Measurements from ENCODE around the gene VPS26C.
A peak's percentile ranks its signal among the peaks of the same experiment; 100 is the strongest.
"Not testable (repeated sequence)": the region's sequence is repeated elsewhere in the genome, so short reads cannot be mapped to it uniquely, and the experiment has no call there.

The VPS26C gene

DNA sequence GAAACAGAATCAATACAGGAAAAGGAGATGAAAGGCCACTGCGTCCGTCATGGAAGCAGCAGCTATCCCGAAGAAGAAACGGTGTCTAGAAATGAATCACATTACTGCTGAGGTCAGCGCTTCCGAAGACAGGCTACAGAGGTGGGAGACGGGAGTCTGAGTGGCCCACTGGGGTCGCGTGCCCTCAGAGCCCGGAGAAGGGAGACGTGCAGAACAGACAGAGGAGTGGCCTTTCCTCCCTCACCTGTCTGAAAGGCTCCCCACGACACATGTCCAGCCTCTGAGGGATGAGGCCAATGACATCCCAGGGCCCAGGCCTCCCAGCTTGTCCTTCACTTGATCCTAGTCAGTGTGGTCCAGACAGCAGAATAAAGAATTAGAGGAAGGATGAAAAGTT is 35.9 kb downstream of the VPS26C start:
- DNase-seq (ENCODE audit: low spot score), result no peak

DNA sequence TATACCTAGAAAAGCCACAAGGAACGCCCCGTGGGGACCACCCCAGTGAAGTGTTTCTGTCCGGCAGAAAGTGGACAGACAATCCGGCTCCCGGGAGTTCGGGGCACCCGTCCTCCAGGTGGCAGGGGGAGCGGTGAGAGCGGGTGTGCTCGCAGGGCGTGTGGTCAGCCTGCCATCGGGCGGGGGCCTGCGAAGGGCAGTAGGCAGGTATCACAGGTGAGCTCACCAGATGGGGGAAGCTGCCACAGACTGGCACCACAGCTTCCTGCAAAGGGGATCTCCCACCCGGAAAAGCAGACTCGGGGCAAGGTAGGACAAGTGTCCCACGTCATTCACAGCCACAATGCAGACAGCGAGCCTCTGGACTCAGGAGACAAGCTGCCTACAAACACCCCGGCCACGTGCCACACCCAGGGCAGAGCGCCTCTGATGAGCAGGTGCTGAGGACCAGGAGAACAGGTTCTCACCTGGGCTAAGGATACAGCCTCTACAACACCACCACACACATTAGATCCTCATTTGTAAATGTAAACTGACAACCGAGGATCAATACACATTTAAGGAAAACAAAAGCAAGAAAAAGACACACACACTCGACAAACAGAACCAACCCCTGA is 36.4 kb downstream of the VPS26C start:
- DNase-seq (ENCODE audit: low spot score), result no peak

DNA sequence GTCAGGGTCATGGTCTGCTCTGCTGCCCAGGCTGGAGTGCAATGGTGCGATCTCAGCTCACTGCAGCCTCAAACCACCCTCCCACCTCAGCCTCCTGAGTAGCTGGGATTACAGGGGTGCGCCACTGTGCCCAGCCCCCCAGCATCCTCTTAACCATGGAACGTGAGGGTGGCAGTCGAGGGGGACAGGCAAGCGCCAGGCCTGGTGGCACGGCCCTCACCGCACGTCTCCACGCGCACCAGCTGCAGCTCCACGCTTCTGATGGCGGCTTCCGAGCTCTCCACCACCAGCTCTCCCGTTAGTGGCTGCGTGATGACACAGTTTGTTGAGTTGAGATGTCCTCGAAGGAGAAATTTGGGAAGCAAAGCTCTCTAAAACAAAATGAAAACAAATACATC is 39.1 kb downstream of the VPS26C start:
- no peak for DNase-seq (ENCODE audit: low spot score)

DNA sequence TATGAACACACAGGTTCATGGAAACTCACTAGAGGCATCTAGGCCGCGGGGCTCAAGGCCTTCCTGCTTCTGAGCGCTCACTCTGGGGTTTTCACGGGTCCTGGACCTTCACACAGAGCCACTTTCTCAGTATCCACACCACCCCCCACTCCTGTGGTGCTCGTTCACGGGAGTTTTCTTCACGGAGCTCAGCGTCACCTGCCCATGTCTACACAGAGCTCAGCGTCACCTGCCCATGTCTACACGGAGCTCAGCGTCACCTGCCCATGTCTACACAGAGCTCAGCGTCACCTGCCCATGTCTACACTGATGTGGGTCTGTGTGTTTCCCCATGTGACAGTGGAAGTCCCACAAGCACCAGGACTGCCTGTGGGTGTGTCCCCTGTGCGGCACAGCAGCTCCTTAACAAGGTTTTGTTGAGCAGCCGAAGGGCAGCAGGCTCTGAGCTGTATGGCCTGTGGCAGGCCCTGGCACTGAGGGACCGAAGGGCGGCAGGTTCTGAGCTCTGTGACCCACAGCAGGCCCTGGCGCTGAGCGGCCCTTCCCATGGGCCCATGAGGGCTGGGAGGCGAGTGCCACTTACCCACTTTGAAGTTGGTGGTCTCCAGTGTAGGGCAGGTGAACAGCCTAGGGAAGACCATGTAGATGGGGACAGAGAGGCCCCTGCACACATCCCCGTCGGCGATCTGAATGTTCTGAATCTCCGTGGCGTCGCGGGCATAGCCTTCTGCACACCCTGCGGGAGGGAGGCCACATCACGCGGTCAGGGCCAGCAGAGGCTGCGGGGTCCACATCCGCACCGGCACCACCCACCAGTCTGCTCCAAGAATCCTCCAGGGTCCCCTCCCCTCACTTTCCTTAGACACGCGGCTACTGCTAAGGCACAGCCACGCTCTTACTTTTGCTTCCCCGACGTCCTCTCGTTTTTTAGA is 39.8 kb downstream of the VPS26C start:
- no peak for DNase-seq (ENCODE audit: low spot score)

DNA sequence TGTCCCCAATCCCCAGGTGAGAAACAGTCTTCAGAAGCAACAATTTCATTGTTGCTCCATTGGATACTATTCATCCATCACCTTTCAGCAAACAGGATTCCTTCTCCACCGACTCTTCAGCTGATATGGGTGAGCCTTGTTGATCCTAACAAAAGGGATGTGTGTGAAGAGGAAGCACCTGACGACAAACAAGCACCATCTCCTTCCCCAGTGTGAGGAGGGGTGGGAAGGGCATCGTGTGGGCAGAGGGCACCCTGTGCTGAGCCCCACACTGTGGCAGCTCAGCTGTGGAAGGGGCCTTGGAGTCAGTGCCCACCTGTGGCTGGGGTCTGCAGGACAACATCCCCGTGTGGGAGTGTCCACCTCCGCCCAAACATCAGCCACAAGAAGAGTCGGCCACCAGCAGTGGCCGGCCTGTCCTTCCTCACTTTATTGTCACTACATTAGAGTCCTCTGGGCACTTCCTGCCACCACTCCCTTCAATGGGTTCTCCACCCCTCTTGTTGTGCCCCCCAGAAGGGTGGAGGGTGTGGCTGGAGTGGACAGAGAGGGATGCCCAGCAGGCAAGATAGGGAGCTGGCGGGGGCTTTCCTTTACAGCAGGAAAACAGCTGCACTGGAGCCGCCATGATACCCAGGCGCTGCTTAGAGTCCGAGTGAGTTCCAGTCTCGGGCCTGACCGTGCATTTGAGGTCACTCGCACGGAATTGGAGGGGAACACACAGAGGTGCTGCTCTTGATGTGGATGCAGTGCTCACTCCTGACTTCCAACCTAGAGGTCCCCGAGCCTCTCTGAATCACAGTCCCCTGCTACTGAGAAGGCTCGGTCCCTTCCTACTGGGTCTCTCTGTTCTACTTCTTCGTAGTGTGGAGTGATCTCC is 40.9 kb downstream of the VPS26C start:
- DNase-seq (ENCODE audit: low spot score), result no peak

DNA sequence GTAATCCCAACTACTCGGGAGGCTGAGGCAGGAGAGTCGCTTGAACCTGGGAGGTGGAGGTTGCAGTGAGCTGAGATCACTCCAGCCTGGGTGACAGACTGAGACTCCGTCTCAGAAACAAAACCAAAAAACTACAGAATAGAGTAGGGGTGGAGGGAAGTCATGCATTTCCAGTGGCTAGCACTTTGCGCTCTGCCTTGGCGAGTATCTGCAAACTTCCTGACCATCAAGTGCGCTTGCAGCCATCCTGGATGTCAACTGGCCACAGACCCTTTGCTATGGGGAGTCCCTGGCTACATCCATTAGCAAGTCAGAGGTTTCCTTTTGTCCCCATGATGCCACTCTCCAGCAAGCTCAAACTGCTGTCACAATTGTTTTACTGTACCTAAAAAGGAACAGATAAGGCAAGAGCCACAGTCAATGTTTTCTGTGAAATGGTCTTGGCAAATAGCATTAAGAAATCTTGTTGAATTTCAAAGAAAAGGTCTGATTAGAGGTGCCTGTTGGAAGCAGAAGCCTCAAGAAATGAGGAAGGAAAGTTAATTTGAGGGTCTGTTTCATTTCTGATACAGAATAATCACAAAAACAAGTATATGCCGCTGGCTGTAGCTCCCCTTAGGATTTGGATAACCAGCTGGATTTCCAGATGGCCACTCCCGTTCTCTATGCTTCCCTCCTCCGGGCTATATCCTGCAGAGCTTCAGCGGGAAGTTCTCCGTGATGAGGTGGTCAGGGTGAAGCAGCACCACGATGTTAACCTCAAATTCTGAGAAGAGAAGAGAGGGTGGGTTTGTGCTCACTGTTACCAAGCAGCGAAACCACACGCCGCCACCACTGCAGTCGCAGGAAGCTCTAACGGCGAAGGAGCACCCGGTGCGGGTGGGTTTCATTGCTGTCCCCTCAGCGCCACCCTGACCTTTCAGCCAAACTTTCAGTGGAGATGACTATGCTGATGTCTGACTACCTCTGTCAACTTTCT is 42.0 kb downstream of the VPS26C start:
- DNase-seq (ENCODE audit: low spot score), result no peak

DNA sequence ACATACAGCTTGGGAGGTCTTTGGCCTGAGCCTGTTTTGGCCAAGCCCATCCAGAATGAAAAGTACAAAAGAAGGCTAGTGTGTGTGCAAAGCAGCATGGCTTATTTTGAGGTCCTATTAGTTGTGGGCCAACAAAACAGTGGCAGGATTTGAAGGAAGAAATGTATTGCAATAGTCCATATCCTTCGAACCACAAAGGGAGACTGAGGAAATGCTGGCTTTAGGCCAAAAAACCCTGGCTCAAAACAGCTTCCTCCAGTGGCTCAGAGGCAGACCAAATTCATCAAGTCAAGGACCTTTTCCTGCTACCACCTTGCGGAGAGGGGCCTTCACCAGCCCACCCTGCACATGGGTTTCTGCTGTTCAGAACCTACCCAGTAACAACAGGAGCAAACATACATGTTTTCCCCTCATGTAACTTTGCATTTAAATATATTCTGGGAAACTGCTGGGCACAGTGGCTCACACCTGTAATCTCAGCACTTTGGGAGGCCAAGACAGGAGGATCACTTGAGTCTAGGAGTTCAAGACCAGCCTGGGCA is 43.3 kb downstream of the VPS26C start:
- DNase-seq (ENCODE audit: low spot score), result no peak

DNA sequence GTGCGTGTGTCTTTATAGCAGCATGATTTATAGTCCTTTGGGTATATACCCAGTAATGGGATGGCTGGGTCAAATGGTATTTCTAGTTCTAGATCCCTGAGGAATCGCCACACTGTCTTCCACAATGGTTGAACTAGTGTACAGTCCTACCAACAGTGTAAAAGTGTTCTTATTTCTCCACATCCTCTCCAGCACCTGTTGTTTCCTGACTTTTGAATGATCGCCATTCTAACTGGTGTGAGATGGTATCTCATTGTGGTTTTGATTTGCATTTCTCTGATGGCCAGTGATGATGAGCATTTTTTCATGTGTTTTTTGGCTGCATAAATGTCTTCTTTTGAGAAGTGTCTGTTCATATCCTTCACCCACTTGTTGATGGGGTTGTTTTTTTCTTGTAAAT is 44.9 kb downstream of the VPS26C start:
- DNase-seq (ENCODE audit: low spot score), result not testable (repeated sequence)

DNA sequence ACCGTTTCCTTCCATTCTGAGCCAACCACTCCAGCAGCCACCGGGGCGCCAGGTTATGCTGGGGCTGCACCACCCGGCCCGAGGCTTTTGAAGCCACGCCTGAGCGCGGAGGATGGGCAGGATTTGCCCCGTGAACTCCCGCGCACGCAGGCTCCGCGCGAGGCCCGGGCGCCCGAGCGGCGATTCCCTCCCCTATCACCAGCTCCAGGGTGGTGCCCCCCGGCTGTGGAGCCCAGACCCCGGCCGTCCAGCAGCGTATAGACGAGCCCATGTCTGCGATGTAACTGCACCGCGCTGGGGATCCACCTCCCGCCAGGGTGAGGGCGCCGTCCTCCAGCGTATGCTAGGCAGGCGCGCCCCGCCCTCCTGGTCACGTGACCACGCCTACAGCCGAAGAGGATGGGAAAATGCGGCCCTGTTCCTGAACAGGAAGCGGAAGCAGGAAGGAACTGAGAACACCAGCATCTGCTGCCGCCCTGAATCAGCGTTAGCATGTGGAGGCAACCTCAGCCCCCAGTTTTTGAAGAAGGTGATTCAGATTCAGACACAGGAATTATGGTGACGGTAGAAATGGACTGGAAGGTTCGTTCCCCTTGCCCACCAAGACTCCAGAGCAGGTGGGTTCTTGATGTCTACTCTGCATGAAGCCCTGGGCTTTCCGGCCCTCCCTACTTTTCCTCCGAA is 46.0 kb downstream of the VPS26C start:
- peak; percentile 94 for DNase-seq (ENCODE audit: low spot score)

DNA sequence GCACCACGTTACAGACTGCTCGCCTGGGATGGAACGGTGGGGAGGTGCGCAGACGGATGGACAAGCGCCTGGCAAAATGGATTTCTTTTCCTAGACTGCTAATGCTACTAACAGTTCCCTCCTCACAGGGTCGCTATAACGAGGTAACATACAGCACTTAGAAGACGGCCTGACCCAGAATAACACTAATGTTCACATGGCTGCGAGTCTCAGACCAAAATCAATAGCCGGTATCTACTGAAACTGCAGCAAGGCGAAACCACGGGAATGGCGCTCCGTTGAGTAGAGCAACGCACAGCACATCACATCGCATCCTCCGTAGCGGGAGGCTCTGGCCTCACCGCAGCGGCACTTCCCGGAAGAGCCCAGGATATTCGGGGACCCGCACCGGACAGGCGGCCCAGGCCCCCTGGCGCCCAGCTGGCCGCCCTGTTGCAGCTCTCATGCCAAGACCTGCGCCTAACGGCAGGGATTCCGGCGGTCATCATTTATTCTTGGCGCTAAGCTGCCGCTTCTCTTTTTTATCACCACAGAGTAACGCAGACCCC is 46.6 kb downstream of the VPS26C start:
- DNase-seq (ENCODE audit: low spot score), result no peak

DNA sequence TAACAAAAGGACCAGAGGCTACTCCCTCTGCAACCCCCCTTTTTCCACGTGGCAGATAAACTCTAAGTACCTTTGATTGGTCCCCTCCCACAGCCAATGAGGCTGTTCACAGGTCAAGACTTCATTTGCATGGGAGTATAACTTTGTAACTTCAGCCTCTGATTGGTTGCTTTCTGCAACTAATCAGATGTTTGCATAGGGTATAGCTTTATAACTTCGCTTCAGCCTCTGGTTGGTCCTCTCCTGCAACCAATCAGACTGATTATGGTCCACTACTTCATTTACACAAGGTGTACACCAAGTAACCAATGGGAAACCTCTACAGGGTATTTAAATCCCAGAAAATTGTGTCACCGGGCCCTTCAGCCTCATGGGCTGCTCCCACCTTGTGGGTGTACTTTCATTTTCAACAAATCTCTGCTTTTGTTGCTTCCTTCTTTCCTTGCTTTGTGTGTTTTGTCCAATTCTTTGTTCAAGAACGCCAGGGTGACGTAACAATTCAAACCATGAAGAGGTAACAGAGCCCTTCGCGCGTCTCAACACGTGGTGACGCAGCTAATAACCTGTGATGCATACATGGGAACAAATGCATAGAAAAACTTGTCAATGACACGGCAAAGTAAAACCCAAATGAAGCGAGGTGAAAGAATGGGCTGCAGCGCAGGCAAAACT is 47.2 kb downstream of the VPS26C start:
- DNase-seq (ENCODE audit: low spot score), result peak; percentile 16

DNA sequence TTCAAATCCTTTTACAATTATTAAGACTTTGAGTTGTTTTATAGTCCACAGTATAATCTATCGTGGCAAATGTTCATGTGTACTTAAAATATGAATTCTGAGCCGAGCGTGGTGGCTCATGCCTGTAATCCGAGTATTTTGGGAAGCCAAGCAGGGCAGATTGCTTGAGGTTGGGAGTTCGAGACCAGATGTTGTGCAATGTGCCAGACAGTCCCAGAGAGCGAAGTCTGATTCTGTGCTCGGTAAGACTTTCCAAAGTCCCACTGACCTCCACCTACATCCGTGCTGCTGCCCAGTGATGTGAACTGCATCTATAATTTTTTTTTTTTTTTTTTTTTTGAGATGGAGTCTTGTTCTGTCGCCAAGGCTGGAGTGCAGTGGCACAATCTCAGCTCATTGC is 52.2 kb downstream of the VPS26C start:
- no peak for DNase-seq (ENCODE audit: low spot score)

DNA sequence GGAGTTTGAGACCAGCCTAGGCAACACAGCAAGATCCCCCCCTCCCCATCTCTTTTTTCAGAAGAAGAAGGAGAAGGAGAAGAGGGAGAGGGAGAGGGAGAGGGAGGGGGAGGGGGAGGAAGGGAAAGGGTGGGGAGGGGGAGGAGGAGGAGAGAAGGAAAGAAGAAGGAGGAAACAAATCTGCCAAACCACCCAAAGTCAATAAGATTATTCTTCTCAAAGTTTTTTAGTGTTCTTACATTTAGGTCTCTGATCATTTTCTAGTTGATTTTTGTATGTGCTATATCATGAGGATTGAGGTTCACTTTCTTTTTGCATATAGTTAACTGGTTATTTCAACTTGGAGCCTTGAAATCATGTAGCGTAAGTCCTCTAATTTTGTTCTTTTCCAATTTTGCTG is 56.3 kb downstream of the VPS26C start:
- no peak for DNase-seq (ENCODE audit: low spot score)

DNA sequence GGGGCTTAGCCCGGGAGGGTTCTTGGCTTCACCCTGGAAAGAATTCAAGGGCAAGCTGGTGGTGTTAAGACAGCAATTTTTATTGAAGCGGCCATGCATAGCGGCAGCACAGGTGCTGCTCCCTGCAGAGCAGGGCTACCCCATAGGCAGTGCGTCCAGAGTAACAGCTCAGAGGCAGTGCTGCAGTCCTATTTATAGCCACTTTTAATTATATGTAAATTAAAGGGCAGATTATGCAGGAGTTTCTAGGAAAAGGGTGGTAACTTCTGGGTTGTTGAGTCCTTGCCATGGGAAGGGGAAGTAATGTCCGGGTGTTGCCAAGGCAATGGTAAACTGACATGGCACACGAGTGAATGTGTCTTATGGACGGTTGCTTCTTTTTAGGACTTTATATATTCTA is 57.0 kb downstream of the VPS26C start:
- no peak for DNase-seq (ENCODE audit: low spot score)

DNA sequence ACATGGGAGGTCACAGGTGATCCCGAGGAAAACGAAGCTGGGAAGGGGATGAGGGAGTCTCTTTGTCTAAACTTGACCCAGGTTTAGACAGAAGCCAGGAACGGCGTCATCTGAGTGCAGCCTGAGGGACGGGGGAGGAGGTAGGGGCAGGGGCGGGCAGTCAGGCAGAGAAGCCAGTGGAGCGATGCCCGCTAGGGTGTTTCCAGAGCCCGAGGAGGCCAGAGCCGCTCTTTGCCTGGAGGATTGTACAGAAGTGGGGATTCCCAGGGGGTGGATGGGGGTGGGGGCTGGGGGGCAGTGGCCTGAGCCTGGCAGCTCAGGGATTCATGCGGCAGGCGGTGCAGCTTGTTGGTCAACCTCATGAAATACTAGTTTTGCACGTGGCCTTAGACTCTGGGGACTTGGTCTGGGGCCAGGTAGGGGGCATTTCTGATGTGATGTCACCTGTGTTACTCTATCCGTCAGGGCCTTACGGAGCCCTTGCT is 58.4 kb downstream of the VPS26C start:
- DNase-seq (ENCODE audit: low spot score), result no peak

DNA sequence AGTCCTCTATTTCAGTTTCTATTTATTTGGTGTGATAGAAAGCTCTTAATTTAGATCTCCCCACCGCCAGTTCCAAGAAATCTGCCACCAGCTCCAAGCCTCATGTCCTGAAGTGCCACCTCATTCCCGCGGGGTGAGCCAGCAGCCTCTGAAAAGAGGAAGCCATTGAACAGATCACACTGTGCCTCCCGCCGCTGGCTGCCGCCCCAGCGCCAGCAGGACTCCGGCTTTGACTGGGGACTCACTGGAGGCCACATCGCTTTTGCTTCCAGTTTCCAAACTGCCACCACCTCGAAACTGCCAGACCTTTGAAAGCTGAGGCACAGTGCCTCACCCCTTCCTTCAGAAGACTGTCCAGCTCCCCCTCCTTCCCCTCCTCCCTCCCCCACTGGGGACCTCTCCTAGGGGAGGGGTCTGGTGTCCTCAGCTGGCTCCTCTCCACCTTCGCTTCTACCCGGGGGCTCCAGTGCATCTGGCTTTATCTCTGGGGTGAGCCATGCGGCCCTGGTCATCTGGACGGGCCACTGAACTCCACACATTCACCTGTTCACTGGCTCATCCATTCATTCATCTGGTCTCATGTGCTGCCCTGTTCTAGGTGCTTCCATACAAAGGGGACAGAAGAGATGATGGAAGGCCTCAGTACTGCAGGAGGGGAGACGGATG is 58.9 kb downstream of the VPS26C start:
- DNase-seq (ENCODE audit: low spot score), result no peak

DNA sequence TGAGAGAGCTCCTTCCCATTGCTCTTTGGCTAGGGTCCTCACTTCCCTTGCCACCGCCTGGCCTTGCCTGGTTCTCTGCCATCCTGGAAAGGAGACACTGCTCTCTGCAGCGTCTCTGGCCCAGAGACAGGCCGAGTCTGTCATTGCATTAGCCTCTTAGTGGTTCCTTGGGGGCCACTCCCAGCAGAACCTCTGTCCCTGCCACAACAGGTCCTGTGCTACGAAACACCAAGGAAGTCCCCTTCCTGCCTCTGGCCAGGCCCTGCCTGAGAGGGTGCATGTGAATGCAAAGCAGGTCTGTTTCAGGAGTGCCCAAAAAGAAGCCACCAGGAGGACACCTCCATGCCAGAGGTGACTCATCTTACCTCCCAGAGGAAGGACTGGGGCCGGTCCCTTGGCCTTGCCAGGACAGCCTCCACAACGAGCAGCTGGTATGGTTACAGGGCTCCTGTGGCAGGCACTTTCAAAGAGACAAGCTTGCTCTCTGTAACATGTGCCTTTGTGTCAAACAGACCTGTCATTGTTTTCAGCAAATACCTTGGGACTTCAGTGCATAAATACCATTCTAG is 59.6 kb downstream of the VPS26C start:
- DNase-seq (ENCODE audit: low spot score), result no peak

DNA sequence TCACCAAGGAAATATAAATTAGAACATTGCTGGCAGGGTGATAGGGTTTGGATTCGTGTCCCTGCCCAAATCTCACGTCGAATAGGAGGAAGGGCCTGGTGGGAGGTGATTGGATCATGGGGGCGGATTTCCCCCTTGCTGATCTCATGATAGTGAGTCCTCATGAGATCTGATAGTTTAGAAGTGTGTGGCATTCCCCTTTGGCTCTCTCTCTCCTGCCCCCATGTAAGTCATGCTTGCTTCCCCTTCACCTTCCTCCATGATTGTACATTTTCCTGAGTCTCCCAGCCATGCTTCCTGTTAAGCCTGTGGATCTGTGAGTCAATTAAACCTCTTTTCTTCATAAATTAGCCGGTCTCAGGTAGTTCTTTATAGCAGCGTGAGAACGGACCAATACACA is 60.6 kb downstream of the VPS26C start:
- DNase-seq (ENCODE audit: low spot score), result no peak
